Smooth muscle cell (in vitro differentiated cells): ENCODE data around the gene FABP3. TPM values are rescaled to one million over a fixed set of nuclear protein-coding genes. Genes with fewer than 3 reads are reported as not detected.

ENCODE experiments used
- DNase-seq: peaks from one replicate; lab custom pipeline; 2025; ENCODE audit not compliant: unreplicated experiment; lab: John Stamatoyannopoulos, UW
- H2AFZ ChIP-seq: fragments of 200-600 bp; sonication (generic); 2 replicates; pipeline ENCODE4 v1.6.0; 2016; ENCODE audit warnings: antibody characterized with exemption, low read depth, mild to moderate bottlenecking
- H3F3A ChIP-seq: fragments of 200-600 bp; sonication (generic); 2 replicates; pipeline ENCODE4 v1.6.0; 2017; ENCODE audit warnings: antibody characterized with exemption, low read depth
- H3K27ac ChIP-seq: fragments of 200-600 bp; sonication (generic); 2 replicates; pipeline ENCODE4 v1.5.1; 2016; ENCODE audit warnings: low read depth, mild to moderate bottlenecking
- H3K27me3 ChIP-seq: fragments of 200-600 bp; sonication (generic); 2 replicates; pipeline ENCODE4 v1.6.1; 2016; ENCODE audit warnings: low read depth, mild to moderate bottlenecking
- H3K36me3 ChIP-seq: fragments of 200-600 bp; sonication (generic); 2 replicates; pipeline ENCODE4 v1.5.1; 2016; ENCODE audit warnings: low read depth
- H3K4me1 ChIP-seq: fragments of 200-600 bp; sonication (generic); 2 replicates; pipeline ENCODE4 v1.5.1; 2016; ENCODE audit warnings: low read depth
- H3K4me2 ChIP-seq: fragments of 200-600 bp; sonication (generic); 2 replicates; pipeline ENCODE4 v1.6.0; 2016; ENCODE audit warnings: mild to moderate bottlenecking
- H3K4me3 ChIP-seq: fragments of 200-600 bp; sonication (generic); 2 replicates; pipeline ENCODE4 v1.5.1; 2016; ENCODE audit warnings: mild to moderate bottlenecking
- H3K79me2 ChIP-seq: fragments of 200-600 bp; sonication (generic); 2 replicates; pipeline ENCODE4 v1.6.0; 2016; ENCODE audit warnings: low read depth, mild to moderate bottlenecking
- H3K9ac ChIP-seq: fragments of 200-600 bp; sonication (generic); 2 replicates; pipeline ENCODE4 v1.6.0; 2016; ENCODE audit warnings: low read depth
- H3K9me3 ChIP-seq: fragments of 200-600 bp; sonication (generic); replicated peaks from 2 replicates; pipeline ENCODE4 v1.5.1; 2016; ENCODE audit warnings: low read depth
- H4K20me1 ChIP-seq: fragments of 200-600 bp; sonication (generic); 2 replicates; pipeline ENCODE4 v1.6.0; 2016; ENCODE audit warnings: low read depth
- CTCF ChIP-seq: fragments of 200-600 bp; sonication (generic); IDR thresholded peaks from 2 replicates; pipeline ENCODE4 v1.5.1; 2017; ENCODE audit warnings: borderline replicate concordance, mild to moderate bottlenecking, antibody characterized with exemption; ENCODE audit not compliant: insufficient read depth, poor library complexity, severe bottlenecking
- WGBS: methylation state at CpG from one replicate; pipeline ENCODE4 v1.1.7; 2016; ENCODE audit warnings: low lambda C conversion rate; 5-methylcytosine and 5-hydroxymethylcytosine counted together
- polyA plus RNA-seq: library from polyadenylated mRNA; unstranded; fragments of >200 nt; fragmentation: Nextera tagmentation; extraction: Ambion mirVana; gene quantifications from 2 replicates; pipeline ENCODE4 v1.2.1, GENCODE V29; 2016
- total RNA-seq: library from RNA; depleted of rRNA; stranded (reverse); fragments of >200 nt; gene quantifications from 2 replicates; pipeline ENCODE4 v1.2.3, GENCODE V29; 2014

The FABP3 gene
- total and polyA plus RNA-seq, 2 experiments from 2014 or later, result 2.5 to 6.9 TPM

DNA sequence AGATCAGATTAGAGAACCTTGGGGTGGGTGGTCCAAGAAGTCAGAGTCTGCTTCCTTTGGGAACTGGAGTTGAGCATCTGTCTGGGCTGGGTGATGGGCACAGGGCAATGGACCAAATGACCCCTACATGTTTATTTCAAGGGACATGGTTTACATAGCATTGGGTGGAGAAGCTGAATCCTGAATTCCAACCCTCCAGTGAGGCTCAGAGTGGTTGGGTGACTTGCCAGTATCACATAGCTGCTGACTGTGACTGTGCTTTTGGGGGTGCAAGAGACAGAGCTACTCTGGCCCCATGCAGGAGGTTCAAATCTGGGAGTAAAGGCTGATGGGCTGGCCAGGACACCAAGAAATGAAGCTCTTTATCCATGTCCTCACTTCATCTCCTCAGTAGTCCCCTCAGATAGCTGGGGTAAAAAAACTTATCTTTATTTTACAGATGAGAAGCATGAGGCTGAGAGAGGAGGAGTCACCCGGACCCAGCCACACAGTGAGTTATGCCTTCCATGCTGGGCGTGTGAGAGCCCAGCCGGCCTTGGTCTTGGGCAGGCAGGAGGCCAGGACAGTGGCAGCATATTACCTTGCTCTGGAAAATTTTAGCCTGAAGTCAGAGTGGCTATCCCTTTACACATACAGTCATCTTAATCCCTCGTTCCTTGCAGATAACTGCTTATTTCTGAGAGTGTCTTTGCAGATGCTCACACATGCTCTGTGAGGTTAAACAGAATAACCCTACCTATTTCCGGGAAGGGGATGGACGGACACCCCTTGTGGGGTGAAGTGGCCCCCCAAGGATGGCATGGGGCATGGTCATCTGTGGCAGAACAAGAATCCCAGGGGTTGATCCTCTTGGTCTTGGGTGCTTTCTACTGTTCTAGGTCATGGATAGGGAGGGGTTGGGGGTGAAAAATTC, 37.3 kb upstream of the FABP3 start:
- H3F3A ChIP-seq, result no peaks in the 10 kb centered on the region
- peaks cover 3% of the 10 kb centered on the region for H4K20me1 ChIP-seq

DNA sequence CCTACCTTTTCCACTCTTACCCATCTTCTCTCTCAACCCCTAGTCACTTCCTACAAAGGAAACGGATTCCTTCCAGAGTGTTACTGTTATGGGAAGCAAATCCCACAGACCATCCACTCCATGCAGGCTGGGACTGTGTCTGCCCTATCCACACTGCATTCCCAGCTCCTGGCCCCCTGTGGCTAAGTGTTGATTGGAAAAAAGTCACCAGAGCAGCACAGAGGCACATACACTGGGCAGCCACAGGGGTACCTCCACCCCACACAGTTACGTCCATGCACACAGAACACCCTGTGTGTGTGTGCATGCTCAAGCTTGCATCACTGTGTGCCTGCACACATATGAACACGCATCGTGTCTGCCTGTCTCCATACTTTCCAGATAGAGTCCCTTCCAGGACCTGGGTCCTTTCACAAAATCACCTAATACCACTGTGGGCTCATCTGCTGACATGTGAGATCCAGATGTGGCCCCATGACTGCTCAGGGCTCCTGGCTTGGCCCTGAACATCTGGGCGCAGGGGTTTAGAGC, 36.0 kb upstream of the FABP3 start:
- no peak overlapping the region for H3K27ac ChIP-seq
- no peak for TF ChIP-seq CTCF
- no peak overlapping the region for H3K9ac ChIP-seq
- WGBS, result 98% methylated on average over 5 of the region's 5 CpGs
- no peaks in the 10 kb centered on the region for H4K20me1 ChIP-seq
- no peak overlapping the region for H3K4me2 ChIP-seq
- no peaks in the 10 kb centered on the region for H3F3A ChIP-seq
- no peak overlapping the region for H2AFZ ChIP-seq
- no peaks in the 10 kb centered on the region for H3K9me3 ChIP-seq
- H3K27me3 ChIP-seq, result peaks cover 10% of the 10 kb centered on the region
- no peaks in the 10 kb centered on the region for H3K36me3 ChIP-seq
- no peaks in the 10 kb centered on the region for H3K79me2 ChIP-seq
- no peak for DNase-seq
- no peak overlapping the region for H3K4me3 ChIP-seq
- peaks cover 4% of the 10 kb centered on the region for H3K4me1 ChIP-seq

More for the DNA sequence above, 37.3 kb upstream of the FABP3 start:
- no peak overlapping the region for H3K9ac ChIP-seq
- DNase-seq, result no peak
- H3K4me1 ChIP-seq, result peaks cover 11% of the 10 kb centered on the region
- peaks cover 10% of the 10 kb centered on the region for H3K27me3 ChIP-seq
- no peak overlapping the region for H3K27ac ChIP-seq
- no peaks in the 10 kb centered on the region for H3K79me2 ChIP-seq
- H3K4me3 ChIP-seq, result no peak overlapping the region
- TF ChIP-seq CTCF, result no peak
- no peaks in the 10 kb centered on the region for H3K36me3 ChIP-seq
- WGBS, result 81% methylated on average over 6 of the region's 6 CpGs
- no peak overlapping the region for H2AFZ ChIP-seq
- no peaks in the 10 kb centered on the region for H3K9me3 ChIP-seq
- H3K4me2 ChIP-seq, result no peak overlapping the region

GRCh38 chr1:31407029-31407626, 34.3 kb upstream of the FABP3 start:
- no peaks in the 10 kb centered on the region for H3F3A ChIP-seq
- no peaks in the 10 kb centered on the region for H3K79me2 ChIP-seq
- H3K9ac ChIP-seq, result no peak overlapping the region
- no peak overlapping the region for H3K4me3 ChIP-seq
- WGBS, result 82% methylated on average over 18 of the region's 18 CpGs
- H3K9me3 ChIP-seq, result no peaks in the 10 kb centered on the region
- H2AFZ ChIP-seq, result no peak overlapping the region
- H3K36me3 ChIP-seq, result no peaks in the 10 kb centered on the region
- H3K4me2 ChIP-seq, result no peak overlapping the region
- no peaks in the 10 kb centered on the region for H4K20me1 ChIP-seq
- peaks cover 3% of the 10 kb centered on the region for H3K27me3 ChIP-seq
- no peak overlapping the region for H3K27ac ChIP-seq
- DNase-seq, result no peak
- no peak for TF ChIP-seq CTCF
- no peaks in the 10 kb centered on the region for H3K4me1 ChIP-seq
